Measurements from ENCODE around the gene CHPF.

CHPF gene

GRCh38 chr2:219527076-219527394, 16.6 kb downstream of the CHPF start:
- DNase-seq, result no peak

- no peak for DNase-seq
Measured at GRCh38 chr2:219526320-219527075, 17.1 kb downstream of the CHPF start.

DNA sequence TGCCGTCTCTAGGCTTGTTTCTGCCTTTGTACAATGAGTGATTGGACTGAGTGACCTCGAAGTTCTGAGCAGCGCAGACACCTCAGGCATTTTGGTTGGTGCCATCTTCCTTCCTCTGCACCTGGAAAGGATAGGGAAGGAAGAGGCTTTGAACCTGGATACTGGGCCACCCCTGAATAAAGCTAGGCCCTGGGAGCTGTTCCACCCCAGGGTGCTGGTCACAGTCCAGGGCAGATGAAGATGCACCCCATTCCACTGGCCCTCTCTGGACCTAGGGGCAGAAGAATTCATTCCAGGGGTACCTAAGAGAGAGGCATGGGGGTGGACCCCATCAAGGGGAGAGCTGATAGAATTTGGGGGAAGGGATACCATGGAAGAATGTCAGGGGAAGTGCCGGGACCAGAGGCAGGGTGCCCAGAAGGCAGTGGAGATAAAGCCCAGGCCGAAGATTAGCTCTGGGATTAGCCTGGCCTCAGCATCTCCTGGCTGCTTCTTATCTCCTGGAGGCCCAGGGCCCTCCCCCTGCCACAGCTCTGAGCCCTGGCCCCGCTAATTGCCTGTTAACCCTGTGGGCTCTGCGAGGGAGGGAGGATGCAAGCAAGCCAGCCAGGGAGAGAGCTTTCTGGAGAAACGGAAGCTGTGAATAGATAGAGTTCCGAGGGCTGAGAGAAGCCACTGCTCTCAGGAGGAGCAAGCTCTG, 17.9 kb downstream of the CHPF start:
- DNase-seq, result no peak

GRCh38 chr2:219524817-219525216, 18.8 kb downstream of the CHPF start:
- DNase-seq, result no peak

DNA sequence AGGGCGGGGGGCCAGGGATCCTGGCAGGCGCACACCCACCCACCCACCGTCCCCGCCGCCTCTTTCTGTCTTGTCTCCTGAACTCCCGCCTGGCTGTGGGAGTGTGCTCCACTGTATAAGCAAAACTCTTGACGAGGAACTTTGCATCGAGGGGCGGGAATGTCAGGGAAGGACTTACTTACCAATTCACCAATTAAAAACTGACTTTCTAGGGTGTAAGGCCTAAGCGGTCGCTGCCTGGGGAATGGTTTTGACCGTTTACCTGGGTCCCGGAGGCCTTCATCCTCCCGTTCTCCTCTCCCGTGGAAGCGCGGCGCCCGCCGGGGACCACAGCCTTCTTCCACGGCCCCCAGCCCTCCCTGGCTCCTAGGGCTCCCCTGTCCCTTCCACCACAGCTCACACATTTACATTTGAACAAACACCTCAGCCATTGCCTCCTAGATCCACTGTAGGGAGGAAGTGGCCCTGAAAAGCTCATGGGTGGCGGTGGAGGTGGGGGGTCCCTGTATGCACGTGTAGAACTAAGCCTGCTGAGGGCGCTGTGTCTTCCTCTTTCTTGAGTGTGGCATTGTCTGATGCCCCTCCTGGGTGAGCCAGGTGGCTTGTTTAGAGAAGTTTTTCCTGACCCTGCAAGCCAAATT, 20.5 kb downstream of the CHPF start:
- DNase-seq, result no peak

- DNase-seq, result no peak
Measured at GRCh38 chr2:219522111-219523030, 21.2 kb downstream of the CHPF start.

DNA sequence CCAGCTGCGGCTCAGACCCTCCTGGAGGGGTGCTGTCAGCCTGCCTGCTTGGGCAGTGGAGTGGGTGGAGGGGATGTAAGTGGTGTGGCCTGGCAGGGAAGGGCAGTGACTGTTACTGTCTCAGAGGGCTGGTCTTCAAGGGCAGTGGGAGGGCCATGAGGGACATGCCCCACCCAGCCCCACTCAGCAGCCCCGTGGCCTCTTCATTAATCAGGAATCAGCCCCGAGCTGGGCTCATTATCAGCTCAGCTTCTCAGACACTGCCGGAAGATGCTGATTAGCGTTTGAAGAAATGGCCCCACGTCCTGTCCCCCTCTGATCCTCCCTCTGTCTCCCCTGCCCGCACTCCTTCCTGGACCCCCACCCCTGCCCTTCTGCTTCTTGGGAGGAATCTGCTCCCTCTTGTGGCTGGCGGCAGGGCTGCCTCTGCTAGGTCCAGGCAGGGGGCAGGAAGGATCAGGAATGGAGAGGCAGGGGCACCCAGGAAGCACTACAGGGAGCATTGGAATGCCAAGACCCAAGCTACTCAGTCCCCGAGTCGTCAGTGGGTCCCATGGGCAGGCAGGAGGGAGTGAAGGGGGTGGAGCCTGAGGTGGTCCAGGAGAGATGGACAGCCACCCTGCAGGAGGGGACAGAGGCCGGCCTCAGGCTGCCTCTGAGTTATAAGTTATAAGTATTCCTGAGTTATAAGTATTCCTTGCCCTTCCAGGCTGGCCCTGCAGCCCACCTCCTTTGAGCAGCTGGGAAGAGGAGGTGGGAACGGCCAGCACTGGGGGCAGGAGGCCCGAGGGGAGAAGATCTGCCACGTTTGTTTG, 22.3 kb downstream of the CHPF start:
- peak; percentile 54 for DNase-seq

- no peak for DNase-seq
Measured at GRCh38 chr2:219520079-219520478, 23.5 kb downstream of the CHPF start.

- no peak for DNase-seq
Measured at GRCh38 chr2:219519526-219519916, 24.1 kb downstream of the CHPF start.

GRCh38 chr2:219517954-219518778, 25.4 kb downstream of the CHPF start:
- no peak for DNase-seq

DNA sequence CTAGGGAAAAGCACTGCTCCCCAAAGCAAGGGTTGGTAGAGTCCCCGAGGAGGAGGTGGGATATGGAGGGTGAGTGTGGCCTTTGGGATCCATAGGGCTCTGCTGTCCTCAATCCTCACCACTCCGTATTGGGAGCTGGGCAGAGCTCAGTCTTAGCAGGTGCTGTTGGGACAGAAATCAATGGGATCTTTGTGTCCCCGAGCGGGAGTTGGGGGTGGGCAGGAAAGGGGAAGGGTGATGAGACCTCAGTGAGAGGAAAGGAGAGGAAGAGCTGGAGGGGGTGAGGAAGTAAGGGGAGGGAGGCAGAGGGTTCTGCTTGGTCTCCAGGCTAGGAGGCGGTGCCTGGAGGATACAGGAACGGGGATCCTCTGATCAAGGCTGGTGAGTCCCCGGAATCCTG, 26.7 kb downstream of the CHPF start:
- DNase-seq, result no peak

DNA sequence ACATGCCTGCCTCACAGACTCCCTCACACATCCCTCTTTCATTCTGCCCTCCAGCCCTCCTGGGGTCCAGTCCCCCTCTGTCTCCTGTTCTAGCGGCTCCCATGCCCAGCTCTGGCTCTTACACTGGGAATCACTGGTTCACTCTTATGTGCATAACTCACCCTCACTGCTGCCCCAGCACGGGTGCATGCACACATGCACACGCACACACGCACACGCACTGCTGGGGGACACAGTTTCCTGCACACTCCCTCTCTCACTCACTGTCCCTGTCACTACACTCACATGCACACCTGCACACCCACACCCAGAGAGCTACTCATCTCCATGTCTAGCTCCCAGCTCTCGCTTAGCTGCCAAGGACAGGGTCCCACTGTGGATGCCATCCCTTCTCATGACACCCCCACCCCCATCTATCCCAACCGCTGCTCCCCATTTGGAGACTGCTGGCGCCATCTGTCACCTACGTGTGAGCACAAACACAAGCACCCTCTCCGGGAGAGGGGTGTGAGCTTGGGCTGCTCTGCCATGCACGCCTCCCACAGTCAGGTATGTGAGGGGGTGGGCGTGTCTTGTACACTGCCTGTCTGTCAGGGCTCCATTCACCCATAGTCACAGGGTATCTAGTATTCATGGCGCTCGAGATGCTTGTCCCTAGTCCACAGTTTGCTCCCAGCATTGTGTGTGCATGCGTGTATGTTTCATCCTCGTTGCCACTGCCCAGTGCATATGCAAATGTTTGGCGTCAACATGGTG, 27.6 kb downstream of the CHPF start:
- no peak for DNase-seq

DNA sequence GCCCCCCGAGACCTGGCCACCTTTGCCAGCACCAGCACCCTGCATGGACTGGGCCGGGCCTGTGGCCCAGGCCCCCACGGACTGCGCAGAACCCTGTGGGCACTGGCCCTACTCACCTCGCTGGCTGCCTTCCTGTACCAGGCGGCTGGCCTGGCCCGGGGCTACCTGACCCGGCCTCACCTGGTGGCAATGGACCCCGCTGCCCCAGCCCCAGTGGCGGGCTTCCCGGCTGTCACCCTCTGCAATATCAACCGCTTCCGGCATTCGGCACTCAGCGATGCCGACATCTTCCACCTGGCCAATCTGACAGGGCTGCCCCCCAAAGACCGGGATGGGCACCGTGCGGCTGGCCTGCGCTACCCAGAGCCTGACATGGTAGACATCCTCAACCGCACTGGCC, 28.8 kb downstream of the CHPF start:
- DNase-seq, result no peak

- DNase-seq, result peak; percentile 53
Measured at GRCh38 chr2:219514196-219514761, 29.3 kb downstream of the CHPF start, which contains the start of gene ASIC4. ASIC4 (plus strand) TSS chr2:219514482; CDS start chr2:219514725, 243 bp downstream.

DNA sequence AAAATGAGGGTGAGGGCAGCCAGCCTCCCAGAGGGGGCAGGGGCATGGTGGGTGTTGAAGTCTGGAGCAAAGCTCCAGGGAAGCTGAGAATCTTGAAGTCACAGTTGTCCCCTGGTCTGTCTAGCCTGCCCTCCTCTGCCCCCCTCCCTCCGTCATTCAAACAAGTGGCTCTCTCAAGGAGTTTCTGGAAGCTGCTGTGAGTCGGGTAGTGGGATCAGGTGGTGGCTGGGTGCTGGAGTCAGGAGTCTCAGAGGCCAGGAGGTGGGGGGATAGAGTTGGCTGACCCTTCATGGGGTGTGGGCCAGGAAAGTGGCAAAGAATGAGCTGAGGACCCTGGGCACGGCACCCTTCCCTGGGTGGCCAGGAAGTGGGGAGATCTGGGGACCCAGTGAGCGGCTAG, 29.8 kb downstream of the CHPF start:
- no peak for DNase-seq

GRCh38 chr2:219512524-219513216, 30.9 kb downstream of the CHPF start:
- DNase-seq, result no peak

DNA sequence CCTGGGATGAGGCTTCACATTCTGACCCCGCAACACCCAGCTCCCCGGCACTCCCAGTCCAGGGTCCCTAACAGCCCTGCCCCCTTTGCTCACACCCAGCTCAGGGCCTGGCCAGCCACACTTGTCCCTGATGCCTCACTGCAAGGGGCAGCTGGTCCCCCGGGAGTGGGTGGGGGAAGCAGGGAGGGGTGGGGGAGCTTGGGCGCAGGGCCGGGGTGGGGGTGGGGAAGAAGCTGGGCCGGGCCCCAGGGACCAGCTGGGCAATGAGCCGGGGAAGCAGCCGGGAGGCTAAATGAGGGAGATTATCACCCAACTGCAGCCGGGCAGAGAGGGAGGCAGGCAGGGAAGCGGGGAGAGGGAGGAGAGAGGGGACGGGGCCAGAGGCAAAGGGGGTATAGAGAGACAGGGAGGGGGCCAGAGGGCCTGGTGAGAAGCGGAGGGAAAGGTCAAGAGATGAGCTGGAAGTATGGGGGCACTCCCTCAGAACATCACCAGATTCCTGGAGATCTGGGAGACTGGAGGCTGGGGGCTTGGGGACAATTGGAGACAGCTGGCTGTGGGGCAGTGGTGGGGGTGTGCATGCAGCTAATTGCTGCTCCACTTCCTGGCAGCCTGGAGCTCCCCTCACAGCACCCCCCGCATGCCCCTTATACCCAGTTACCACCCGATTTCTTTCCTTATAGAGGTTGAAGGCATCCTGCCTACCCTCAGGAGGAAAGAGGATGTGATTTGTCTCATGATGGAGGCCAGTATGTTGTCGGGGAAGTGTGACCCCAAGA, 31.9 kb downstream of the CHPF start:
- DNase-seq, result peak; percentile 78

GRCh38 chr2:219510512-219511135, 33.0 kb downstream of the CHPF start:
- no peak for DNase-seq
